Hematopoietic multipotent progenitor cell treated with erythropoietin and hydrocortisone succinate and interleukin-3 and kit ligand, for 8 days (in vitro differentiated cells): ENCODE data around the gene GOLGA2.

Experiments used
- DNase-seq: peaks from one replicate; pipeline ENCODE4 v3.0.0-alpha.2; 2015

The GOLGA2 gene

DNA sequence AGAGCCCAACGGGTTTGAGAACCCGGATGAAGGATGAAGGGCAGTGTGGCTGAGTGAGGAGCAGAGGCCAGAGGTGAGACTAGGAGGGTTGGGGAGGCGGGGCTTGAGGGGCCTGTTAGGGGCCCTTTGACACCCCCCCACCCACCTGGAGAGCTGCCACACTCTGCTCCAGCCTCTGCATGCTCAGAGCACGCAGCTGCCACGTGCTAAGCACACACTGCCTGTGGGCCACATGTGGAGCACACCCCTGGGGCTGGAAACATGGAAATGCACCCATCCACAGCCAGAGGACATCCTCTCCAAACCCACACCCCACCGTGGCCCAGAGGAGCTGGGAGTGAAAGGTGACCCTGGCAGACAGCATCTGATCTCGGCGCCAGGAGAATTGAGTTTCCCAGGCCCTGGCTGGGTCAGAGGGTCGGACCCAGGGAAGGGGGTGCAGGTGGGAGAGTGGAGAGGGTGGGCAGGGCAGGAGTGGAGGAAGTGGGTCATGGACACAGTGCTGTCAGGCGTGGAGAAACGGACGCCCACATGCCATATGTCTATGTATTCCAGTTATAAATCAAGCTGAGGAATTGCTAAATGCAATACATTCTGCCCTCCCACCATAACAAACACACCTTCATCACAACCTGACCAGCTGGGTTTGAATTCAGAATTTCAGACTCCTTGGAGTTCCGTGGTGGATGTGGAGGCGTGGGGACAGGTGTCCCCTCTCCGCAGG, 66.7 kb downstream of the GOLGA2 start:
- DNase-seq, result no peak

DNA sequence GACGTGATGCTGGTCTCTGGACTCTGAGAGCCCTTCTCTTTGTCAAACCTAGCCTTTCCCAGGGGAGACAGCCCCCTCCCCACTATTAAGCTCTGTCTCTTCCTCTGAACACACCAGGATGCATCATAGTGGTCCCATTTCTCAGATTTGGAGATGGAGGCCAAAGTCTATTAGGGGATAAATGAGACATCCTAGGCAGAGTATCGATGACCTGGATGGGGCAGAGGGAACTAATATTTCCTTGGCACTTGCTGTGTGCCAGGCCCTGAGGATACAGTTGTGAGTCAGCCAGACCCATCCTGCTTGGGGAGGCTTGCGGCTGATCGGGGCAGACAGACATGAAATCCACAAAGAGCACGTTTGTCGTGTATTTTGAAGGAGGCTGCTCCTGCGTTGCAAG, 67.4 kb downstream of the GOLGA2 start:
- no peak for DNase-seq

DNA sequence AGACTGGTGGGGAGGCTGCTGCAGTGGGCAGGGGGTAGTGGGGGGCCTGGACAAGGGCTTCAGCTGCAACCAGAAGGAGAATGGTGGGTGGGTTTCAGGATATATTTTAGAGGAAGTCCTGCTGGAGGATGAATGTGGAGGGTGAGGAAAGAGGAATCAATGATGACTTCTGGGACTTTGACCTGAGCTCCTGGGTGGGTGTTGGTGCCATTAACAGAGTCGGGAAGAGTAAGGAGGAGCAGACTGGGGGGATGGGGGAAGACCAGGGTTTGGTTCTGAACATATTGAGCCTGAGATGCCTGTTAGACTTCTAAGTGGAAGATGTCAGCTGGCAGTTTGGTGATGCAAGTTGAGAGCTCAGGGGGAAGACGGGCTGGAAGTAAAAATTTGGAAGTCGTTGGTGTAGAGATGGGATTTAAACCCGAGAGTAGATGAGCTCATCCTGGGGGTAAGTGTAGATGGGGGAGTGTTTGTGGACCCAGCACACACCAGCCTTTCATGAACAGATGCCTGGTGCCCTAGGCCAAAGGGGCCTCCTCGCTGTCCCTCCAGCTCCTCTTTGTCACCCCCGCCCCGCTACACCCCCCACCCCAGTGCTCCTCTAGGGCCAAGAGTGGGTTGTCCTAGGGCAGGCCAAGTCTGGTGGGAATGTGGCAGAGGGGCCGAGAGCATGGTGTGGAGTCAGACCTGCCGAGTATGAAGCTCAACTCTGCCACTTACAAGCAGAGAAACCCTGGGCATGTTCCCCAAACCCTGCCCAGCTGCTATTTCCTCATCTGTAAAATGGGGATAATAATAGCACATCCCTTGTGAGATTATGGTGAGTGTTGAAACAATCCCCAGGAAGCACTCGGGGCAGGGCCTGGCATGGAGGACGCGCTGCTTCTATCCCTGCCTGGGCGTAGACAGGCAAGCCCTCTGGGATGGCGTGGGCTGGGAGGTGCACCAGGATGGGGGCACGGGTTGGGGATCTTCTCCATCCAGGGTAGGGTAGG, 68.6 kb downstream of the GOLGA2 start:
- no peak for DNase-seq

DNA sequence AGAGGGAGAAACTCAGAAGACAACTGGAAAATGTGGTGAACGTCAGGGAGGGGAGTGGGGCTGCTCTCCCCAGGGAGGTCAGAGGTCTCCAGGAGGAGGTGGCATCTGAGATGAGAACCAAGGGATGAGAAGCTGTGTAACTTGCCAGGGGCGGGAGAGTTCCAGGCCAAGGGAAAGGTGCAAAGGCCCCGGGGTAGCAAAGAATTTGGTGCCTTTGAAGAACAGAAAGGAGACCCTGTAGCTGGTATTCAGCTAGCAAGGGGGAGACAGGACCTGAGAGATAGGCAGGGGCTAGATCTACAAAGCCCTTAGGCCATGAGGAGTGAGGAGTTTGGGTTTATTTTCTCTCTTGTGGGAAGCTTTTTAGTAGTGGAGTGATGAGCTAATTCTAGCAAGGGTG, 69.3 kb downstream of the GOLGA2 start:
- DNase-seq, result no peak
